Stimulated activated CD4-positive, alpha-beta T cell treated with anti-CD3 and anti-CD28 coated beads, Interleukin-4, amount 100 ng/mL, for 4 hours (primary cell): ENCODE measurements around the gene TEK.
"Not testable (repeated sequence)": the region's sequence is repeated elsewhere in the genome, so short reads cannot be mapped to it uniquely, and the experiment has no call there.

Experiments used
- DNase-seq, 2 experiments: peaks; one replicate each; pipeline ENCODE4 v3.0.0-alpha.2; 2020

TEK gene

DNA sequence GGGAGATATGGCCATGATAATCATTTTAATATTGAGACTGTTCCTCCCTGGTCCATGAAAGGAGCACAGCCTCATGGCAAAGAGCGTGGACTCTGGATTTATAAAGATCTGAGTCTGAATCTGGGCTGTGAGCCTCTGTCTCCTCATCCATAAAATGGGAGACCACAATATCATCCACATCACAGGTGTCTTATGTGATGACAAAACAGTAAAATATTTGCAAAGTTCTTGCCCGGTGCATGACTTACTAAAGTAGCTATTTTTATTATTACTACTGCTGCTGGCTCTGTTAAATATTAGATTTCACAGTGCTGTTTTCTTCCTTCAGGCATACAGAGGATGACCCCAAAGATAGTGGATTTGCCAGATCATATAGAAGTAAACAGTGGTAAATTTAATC lies 74.1 kb downstream of the TEK start:
- DNase-seq = no peak

DNA sequence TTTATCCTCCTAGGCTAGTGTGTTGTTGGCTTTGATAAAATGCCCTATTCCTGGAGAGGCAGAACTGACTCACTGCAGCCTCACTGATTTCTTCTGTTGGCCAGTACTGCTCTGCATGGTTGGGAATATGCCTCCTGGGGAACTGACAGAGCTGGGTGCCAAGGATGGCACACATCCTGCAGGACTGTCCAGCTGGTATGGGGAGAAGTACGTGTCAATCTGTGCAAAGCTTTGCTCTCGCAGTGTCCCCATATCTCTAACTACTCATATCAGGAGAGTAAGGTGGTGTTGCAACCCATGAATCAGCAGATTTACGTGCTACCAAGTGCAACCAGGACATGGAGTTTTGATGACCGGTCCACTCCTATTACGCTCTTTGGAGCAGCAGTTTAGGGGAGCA lies 74.7 kb downstream of the TEK start:
- DNase-seq = no peak

DNA sequence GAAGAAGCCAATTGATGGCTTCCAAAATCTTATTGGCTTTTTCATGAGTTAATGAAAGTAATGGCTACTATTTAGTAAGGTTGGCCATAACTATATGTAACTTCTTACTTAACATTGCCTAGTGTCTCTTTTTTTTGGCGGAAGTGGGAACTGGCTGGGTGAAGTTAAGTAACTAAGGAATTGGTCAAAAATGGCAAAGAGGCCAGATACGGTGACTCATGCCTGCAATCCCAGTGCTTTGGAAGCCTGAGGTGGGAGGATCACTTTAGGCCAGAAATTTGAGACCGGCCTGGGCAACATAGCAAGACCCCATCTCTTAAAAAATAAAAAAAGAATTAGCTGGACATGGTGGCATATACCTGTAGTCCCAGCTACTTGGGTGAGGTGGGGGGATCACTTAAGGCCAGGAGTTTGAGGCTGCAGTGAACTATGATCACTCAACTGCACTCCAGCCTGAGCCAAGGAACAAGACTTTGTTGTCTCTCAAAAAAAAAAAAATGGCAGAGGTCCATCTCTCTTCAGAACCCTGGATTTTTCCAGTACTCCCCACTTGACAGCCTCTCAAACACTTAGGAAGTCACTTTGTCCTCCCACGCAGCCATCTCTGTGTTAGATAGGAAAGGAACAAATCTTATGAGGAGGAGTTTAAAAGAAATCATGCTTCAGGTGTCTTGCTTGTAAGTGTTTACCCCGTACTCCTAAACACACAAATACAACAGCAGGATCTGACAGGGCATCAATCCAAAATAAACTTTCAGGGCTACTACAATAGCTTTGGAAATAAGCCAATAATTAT lies 75.7 kb downstream of the TEK start:
- no peak for DNase-seq

DNA sequence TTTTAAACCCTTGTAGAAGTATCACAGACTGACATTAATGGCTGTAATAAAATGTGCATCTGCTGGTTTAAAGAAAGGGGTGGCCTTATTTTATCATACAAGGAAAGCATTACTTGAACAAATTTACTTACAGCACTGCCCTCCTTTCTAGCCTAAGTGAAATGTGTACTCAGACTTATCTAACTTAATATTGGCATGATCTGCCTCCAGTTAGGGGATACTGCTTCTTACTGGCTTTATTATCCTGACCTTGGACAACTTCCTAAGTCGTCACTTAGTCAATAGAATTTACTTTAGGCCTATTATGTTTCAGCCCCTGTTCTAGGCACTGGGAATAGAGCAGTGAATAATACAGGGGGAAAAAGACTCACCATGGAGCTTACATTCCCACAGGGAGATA lies 79.4 kb downstream of the TEK start:
- DNase-seq = no peak

DNA sequence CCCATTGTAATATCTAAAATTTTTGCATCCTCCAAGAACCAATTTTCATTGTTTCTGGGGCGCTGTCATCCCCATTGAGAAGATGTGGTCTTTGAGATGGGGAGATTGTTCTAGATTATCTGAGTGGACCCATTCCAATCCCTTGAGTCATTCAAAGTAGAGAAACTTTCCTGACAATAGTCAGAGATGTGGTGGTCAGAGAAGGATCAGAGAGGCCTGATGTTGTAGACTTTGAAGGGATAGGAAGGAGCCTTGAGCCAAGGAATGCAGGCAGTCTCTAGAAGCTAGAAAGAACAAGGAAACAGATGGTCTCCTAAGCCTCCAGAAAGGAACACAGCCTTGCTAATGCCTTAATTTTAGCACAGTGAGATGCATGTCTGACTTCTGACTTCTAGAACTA lies 80.4 kb downstream of the TEK start:
- DNase-seq = no peak

DNA sequence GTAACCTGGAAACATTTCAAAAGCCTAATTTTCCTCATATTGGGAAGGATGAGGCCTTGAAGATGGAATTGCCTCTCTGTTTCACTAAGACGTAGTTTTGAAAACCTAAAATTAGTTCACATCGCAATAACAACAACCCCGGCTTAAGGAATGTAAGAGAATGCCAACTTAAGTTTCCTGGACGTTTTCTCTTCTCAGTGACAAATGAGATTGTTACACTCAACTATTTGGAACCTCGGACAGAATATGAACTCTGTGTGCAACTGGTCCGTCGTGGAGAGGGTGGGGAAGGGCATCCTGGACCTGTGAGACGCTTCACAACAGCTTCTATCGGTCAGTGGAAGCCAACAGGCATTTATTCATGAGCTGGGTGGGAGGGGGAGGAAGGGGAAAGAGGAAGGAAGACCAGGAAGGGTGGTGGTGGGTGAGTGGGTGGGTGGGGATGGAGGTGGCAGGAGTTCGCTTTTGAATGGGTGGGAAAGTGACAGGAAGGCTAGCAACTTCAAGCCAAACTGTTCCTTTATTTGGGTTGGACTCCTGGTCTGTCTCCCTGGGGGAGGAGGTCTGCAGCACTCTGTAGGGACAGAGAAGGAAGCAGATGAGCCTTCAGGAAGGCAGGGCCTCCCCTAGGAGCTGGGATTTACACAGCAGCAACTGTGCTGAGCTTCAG lies 83.4 kb downstream of the TEK start:
- DNase-seq = no peak

DNA sequence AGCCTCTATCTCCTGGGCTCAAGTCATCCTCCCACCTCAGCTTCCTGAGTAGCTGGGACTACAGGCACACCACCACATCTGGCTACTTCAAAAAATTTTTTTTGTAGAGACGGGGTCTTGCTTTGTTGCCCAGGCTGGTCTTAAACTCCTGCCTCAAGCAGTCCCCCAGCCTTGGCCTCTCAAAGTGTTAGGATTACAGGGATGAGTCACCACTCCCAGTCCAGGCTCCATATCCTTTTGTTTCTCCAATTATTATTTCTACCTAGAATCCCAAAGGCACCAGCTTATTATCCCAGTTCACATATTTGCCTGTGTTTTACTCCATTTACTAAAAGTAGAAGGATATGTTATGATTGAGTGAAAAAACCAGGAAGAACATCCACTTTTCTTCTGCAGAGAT lies 84.9 kb downstream of the TEK start:
- DNase-seq = no peak

DNA sequence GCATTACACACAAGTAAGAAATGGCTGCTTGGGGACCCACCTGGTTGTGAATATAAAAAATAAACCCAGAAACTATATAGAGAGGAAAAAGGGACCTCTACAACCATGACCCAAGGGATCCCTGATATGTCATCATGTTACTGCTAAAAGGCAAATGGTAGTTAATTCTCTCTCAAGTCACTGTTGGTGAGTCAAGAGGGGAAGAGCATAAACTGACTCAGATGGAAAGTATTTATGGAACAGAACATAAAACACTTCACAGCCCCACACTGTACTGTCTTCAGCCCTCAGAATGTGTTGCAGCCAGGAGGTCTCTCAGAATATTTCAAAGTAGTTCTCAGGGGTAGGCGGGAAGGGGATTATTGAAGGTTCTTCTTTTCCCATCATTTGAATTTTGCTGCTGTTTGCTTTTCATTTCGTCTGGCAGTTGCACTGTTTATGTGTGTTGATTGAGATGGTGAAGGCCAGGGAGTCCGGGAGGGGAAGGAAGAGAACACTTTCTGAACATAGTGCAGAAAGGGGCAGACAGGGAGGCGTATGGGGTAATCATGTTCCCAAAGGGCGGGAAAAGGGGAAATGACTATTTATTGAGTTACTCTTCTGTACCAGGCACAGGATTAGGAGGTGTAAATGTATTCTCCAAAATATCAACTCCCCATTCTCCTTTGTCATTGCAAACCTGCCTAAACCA lies 85.5 kb downstream of the TEK start:
- DNase-seq = no peak

DNA sequence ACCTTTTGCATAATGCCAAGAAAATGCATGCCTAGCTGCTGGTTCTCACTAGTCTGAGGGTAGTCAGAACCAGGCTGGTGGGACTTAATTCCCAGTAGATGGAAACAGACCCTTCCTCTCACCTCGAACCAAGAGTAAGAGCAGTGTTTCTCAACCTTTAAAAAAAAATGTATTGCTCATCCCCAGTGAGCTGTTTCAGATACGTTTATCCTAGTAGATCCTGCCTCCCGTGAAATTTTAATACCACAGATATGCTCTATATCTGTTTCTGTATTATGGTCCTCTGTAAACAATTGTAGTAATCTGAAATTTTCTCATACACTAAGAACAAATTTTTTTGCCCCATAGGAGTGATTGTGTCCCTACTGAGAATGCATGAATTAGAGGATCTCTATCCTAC lies 86.2 kb downstream of the TEK start:
- DNase-seq = no peak

DNA sequence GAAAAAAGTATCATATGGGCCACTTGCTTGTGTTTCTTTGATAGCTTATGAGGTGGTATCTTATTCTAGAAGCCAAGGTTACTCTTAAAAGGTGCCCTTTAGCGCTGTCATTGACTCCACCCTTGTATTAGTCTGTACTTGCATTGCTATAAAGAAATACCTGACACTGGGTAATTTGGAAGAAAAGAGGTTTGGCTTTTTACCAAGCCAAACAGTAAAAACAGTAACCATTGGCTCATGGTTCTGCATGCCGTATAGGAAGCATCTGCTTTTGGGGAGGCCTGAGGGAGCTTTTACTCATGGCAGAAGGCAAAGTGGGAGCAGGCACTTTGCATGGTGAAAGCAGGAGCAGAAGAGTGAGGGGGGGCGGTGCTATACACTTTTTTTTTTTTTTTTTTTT lies 87.4 kb downstream of the TEK start:
- DNase-seq = no peak

DNA sequence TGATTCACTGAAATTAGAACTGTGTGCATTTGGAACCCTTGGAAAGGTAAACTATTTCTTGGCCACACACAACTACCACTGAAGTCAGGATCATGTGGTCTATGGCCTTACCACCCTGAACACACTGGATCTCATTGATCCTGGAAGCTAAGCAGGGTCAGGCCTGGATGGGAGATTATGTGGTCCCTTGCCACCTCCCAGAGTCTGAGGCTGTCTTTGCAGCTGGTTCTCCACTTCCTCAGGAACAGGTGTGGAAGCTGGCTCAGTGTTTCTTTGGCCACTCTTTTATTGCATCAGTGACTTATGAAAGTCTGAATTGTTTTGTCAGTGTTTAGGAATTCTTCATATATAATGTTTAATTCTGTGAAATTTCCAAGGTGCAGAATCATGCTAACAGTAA lies 89.2 kb downstream of the TEK start:
- no peak for DNase-seq

DNA sequence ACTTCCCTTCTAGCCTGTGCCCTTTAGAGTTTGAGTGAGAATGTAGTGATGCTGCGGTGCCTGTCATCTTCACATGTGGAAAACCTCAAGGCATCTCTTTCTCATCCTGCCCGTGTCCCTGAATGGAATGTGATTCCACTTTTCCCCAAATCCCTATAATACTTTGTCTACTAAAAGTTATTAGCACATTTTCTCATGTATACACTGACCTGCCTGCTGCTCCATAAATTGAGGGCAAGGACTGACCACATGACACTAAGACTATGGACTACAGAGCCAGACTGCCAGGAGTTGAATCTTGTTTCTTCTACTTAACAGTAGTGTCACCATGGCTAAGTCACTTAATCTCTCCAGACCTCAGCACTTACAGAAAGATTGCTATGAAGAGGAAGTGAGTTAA lies 93.0 kb downstream of the TEK start:
- no peak for DNase-seq

DNA sequence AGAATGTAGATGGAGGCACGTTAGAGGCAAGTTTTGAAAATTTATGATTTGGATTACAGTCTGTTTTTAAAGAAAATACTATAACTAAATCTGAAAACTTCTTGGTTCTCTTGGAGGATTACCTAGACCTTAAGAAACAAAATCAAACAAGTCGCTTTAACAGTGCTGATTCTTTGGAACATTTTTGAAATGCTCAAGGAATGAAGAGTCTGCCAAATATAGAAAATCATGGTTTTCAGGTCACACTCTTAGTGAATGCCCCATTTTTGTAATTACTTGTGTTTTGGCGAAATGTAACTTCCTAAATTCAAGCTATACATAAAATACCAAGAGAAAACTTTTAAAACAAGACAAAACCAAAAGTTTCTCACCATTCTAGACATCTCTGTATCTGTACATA lies 94.8 kb downstream of the TEK start:
- no peak for DNase-seq

DNA sequence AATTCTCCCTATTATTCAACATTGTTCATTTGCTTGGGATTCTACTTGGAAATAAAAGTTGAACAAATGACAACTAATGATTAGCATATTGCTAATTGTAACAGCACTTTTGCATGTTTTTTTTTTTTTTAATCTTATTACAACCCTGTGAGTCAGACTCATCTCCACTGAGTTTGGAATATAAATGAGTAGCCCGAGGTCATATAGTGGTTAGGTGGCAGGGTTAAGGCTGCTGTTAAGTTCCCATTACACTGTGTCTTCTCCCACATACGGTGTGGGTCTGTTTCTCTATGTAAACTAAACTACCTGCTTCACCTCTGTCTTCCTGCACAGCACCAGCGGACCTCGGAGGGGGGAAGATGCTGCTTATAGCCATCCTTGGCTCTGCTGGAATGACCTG lies 95.6 kb downstream of the TEK start:
- DNase-seq = no peak

DNA sequence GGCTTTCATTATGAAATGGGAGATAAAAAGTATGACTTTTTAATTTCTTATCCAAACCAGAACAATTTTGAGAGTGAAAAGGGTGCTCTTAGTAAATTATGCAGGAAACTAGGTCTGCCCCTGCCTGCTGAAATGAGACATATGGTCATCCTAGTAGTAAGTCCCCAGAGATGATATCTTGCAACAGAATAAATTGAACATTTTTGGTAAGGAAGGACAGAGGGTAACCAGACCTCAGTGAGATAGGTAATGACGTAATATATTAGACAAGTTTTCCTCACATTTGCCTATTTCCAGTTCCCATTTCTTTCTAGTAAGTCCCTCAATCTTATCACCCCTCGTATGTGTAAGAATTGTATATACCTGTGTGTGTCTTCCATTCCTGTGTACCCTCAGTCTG lies 96.2 kb downstream of the TEK start:
- no peak for DNase-seq

DNA sequence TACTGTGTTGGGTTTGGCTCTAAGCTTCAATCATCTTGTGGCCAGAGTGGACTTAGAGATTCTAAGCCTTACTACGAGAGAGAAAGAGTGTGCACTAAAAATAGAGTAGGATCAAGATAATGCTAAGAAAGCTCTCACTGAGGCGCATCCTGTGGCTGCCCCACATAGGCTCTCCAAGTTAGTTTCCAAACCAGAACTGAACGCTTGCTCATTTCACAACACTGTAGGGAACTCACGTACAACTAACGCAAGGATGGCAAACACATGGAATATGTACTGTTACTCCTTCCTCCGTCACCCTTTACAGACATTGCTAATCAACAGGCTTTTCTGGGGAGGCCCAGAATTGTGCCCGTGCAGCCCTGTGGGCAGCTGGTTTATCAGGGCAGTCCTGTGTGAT lies 97.0 kb downstream of the TEK start:
- DNase-seq = no peak

DNA sequence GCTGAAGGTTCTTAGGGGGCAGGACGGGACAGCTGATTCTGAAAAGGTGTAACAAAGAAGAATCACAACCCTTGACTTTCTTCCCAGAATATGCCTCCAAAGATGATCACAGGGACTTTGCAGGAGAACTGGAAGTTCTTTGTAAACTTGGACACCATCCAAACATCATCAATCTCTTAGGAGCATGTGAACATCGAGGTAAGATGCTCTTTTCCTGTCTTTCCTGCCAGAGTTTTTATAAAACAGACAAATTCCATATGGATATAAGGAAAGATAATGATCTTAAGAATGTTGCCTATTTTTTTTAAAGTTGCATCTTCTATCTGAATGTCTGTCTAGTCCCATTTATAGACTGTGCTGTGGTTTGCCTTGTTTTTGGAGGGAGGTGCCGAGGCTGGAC lies 100.0 kb downstream of the TEK start:
- no peak for DNase-seq

DNA sequence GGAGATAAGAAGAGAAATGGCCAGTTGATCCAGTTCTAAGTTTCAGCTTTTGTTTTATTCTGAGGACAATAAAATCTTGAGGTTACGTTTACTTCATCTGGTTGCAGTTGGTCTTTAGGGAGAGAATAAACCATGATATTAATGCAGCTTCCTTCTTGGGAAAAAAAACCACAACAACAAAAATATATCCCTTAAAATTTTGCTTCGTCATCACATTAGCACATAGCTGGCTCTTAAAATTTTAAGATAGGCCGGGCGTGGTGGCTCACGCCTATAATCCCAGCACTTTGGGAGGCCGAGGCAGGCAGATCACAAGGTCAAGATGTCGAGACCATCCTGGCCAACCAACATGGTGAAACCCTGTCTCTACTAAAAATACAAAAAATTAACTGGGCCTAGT lies 101.6 kb downstream of the TEK start:
- DNase-seq = no peak

DNA sequence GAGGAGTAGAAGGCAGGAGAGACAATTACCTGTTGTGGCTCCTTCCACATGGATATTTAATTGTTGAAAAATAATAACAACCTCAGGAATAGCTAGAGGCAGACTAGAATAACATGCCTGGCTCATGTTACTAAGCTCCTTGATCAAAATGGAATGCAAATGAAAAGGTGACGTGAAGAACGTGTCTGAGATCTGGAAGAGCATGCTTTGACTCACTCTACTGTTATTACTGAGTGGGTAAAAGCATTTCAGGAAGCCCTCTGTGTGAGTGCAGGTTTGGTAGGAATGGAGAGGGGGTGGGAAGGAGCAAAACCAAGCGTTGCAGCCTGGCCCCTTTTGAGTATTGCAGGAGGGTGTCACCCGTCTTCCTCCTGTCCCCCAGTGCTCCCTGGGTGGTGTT lies 103.2 kb downstream of the TEK start:
- no peak for DNase-seq

DNA sequence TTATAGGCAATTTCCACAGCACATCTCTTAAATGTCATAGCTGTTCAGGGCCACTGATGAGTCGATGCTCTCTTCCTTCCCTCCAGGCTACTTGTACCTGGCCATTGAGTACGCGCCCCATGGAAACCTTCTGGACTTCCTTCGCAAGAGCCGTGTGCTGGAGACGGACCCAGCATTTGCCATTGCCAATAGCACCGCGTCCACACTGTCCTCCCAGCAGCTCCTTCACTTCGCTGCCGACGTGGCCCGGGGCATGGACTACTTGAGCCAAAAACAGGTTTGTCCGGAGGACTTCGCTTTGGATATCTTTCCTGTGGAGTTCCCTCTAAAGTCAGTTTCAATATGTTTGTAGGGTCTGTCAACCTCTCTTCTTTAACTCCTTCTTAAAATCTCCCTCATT lies 103.6 kb downstream of the TEK start:
- no peak for DNase-seq

DNA sequence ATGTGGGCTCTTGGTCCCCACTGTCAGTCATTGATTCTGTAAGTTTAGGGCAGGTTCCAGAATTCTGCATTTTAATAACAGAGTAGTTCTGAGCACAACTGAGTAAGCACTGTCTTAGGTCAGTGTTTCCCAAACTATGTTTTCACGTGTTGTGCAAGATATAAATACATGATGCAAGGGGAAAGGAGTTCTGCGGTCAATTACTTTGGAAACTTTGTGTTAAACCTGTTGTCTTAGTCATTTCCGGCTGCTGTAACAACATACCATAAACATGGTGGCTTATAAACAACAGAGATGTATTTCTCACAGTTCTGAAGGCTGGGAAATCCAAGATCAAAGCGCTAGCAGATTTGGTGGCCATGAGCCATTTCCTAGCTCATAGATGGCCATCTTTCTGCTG lies 118.2 kb downstream of the TEK start:
- DNase-seq = no peak

DNA sequence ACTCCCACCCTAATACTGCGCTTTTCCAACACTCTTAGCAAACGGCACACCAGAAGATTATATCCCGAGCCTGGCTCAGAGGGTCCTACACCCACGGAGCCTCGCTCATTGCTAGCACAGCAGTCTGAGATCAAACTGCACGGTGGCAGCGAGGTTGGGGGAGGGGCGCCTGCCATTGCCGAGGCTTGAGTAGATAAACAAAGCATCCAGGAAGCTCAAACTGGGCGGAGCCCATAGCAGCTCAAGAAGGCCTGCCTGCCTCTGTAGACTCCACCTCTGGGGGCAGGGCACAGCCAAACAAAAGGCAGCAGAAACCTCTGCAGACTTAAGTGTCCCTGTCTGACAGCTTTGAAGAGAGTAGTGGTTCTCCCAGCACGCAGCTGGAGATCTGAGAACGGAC lies 130.6 kb downstream of the TEK start:
- DNase-seq = not testable (repeated sequence)

DNA sequence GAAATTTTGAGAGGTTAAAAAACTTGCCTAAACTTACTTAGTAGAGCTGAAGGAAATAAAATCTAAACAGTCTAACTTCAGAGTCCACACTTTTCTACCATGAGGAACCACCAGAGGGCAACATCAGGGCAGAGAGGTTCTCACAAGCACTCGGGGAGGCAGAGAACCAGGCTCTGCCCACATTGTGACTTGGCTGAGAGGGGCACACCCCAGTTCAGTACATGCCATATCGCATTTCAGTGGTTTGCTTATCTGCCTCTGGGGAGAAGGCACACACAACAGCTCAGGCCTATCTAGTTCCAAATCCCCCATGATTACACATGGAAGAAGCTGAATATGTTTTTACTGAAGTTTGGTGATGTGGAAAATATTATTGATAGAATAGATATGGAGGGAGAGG lies 138.7 kb downstream of the TEK start:
- no peak for DNase-seq

DNA sequence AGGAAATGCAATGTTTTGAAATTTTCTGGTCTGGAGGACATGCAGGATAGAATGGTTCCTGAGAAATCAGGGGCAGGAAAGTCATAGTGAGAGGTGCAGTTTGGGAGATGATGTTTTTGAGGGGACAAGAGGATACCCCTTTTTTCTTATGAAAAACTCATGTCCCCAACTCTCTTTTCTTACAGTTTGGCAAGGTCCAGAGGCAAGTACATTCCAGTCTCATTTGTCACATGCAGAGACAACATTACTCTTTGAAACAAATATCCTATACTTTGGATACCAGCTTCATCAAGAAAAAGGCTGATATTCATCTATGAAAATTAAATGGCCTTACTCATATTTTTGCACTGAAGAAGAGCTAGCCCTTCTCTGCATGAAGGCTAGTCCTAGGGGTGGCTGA lies 139.7 kb downstream of the TEK start:
- no peak for DNase-seq
